Measurements from ENCODE around the gene RAB44. TPM values are rescaled to one million over a fixed set of nuclear protein-coding genes. Genes with fewer than 3 reads are reported as not detected.

Gene RAB44
- total and polyA plus RNA-seq, 2 of the 4 experiments (the other 2 are of a cell fraction), result 0.03 TPM; not detected in 1

DNA sequence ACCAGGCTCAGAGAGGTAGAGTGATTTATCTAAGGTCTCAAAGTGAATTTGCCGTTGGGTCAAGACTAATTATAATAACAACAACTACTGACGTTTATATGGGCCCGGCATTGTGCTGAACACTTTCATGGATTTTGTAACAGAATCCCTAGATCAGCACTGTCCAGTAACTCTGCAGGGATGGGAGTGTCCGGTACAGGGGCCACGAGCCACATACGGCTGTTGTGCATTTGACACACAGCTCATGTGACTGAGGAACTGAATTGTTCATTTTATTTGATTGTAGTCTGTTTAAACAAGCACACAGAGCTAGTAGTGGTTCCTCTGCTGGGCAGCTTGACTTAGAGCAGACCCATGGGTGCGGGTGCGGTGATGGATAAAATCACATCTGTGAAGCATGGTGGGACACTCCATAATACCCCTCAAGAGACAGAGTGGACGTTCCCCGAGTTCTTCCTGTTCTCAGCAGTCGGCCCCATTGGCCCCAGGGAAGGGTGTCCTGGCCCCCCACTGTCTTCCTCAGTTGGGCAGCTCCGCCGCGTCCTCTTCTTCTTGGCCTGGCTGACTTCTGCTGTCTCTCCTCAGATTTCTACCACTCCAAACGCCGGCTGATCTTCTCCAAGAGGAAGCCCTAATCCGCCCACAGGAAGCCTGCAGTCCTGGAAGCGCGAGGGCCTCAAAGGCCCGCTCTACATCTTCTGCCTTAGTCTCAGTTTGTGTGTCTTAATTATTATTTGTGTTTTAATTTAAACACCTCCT is 12.3 kb upstream of the RAB44 start (continued):
- TF ChIP-seq, protein P1, sequence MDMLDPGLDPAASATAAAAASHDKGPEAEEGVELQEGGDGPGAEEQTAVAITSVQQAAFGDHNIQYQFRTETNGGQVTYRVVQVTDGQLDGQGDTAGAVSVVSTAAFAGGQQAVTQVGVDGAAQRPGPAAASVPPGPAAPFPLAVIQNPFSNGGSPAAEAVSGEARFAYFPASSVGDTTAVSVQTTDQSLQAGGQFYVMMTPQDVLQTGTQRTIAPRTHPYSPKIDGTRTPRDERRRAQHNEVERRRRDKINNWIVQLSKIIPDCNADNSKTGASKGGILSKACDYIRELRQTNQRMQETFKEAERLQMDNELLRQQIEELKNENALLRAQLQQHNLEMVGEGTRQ (IDR thresholded peaks at IDR 0.05; ENCODE audit: low read depth, low read length), result no peak

DNA sequence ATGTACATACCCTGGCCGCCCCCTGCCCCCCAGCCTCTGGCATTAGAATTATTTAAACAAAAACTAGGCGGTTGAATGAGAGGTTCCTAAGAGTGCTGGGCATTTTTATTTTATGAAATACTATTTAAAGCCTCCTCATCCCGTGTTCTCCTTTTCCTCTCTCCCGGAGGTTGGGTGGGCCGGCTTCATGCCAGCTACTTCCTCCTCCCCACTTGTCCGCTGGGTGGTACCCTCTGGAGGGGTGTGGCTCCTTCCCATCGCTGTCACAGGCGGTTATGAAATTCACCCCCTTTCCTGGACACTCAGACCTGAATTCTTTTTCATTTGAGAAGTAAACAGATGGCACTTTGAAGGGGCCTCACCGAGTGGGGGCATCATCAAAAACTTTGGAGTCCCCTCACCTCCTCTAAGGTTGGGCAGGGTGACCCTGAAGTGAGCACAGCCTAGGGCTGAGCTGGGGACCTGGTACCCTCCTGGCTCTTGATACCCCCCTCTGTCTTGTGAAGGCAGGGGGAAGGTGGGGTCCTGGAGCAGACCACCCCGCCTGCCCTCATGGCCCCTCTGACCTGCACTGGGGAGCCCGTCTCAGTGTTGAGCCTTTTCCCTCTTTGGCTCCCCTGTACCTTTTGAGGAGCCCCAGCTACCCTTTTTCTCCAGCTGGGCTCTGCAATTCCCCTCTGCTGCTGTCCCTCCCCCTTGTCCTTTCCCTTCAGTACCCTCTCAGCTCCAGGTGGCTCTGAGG is 11.5 kb upstream of the RAB44 start:
- Histone ChIP-seq H4K5ac (ENCODE audit: low read depth, low read length) (no peak overlapping the region), H3K23ac (ENCODE audit: low read depth, low read length) (no peak overlapping the region), H3K14ac (replicated peaks; ENCODE audit: low read depth, low read length) (no peak overlapping the region), H3K27ac (ENCODE audit: insufficient read depth, low read length) (no peak overlapping the region), H3K36me3 (ENCODE audit: control insufficient read depth, insufficient read depth, low read length) (peaks cover 56% of the 10 kb centered on the region), H3K9ac (ENCODE audit: low read depth, low read length) (no peak overlapping the region), H3K9me1 (ENCODE audit: insufficient read depth, low read length) (peaks cover 7% of the 10 kb centered on the region; the same call in 1 of the 2 replicates), H3K79me1 (ENCODE audit: low read depth in 1 of 2, low read length in 2 of 2) (peaks cover 19 to 54% of the 10 kb centered on the region in 2 experiments; a peak in 3 of 4 replicates), H2AK9ac (replicated peaks; ENCODE audit: low read depth, low read length, poor library complexity) (peak overlapping the region; percentile 26), H2BK120ac (ENCODE audit: low read depth, low read length) (no peak overlapping the region), H4K20me1 (ENCODE audit: insufficient read depth, low read length) (peaks cover 89% of the 10 kb centered on the region), H2AK5ac (ENCODE audit: low read depth, low read length) (no peak overlapping the region), H3K27me3 (ENCODE audit: control insufficient read depth, insufficient read depth, low read length) (no peaks in the 10 kb centered on the region), H3K9me3 (ENCODE audit: control insufficient read depth, insufficient read depth, low read length) (no peaks in the 10 kb centered on the region), H4K8ac (ENCODE audit: low read depth in 2 of 2, low read length in 2 of 2) (no peak overlapping the region), H3K4me2 (ENCODE audit: low read depth, low read length) (no peak overlapping the region), H2AFZ (replicated peaks; ENCODE audit: low read length, poor library complexity) (peak overlapping the region; percentile 24), H3K4me1 (ENCODE audit: control insufficient read depth, insufficient read depth, low read length) (peaks cover 3% of the 10 kb centered on the region), H2BK15ac (ENCODE audit: low read depth, low read length) (no peak overlapping the region), H3K18ac (ENCODE audit: low read depth, low read length) (no peak overlapping the region), H2BK5ac (ENCODE audit: low read depth, low read length, poor library complexity, severe bottlenecking) (no peak overlapping the region), H4K91ac (ENCODE audit: insufficient read depth, low read depth, low read length) (no peak overlapping the region), H3K56ac (ENCODE audit: extremely low read depth, insufficient read depth, low read length) (no peak overlapping the region), H2BK20ac (ENCODE audit: low read depth, low read length) (no peak overlapping the region), H3K4me3 (ENCODE audit: insufficient read depth, low read depth, low read length) (no peak overlapping the region), H3K4ac (ENCODE audit: low read depth, low read length) (no peak overlapping the region)
- dilution Hi-C loops (cut with HindIII; ENCODE audit: low sequenced_read_pairs, unreplicated experiment) (no loop called here), in situ Hi-C loops (cut with MboI; ENCODE audit: low sequenced_read_pairs) (no loop called here), intact Hi-C loops (cut with micrococcal nuclease) (no loop called here)
- peak; percentile 7; the same call in 1 of the 2 replicates for TF ChIP-seq MAZ (IDR thresholded peaks at IDR 0.05; ENCODE audit: borderline replicate concordance, low read depth, low read length)
- TF ChIP-seq BHLHE40 (IDR thresholded peaks at IDR 0.05; ENCODE audit: low read depth, low read length), result no peak
- ATAC-seq (ENCODE audit: low read depth) (no peak), DNase-seq (no peak)
- CTCF ChIA-PET, result no interaction called here
- TSS peak; percentile 46 for BruUV-seq (replicated peaks)
- POLR2A ChIA-PET (ENCODE audit: unreplicated experiment), result interaction anchor here (0.5 kb wide), 1 partner anchor 813 kb away, joined by 3 read pairs; no protein-coding TSS in a partner anchor
- 83% methylated on average over 2 of the region's 11 CpGs; no CpG with 5 or more reads in 1 of the 2 experiments for WGBS, 2 experiments (ENCODE audit: extremely low coverage in 2 of 2, insufficient read length in 1 of 2)

All from IMR-90 (cell line).